Left hindlimb (tissue), 1 donor: ENCODE data around the gene GPR31.
"Not testable (repeated sequence)": the region's sequence is repeated elsewhere in the genome, so short reads cannot be mapped to it uniquely, and the experiment has no call there.

Source experiments
- DNase-seq: peaks from one replicate; pipeline ENCODE4 v3.0.0-alpha.2; 2018

GPR31 gene

DNA sequence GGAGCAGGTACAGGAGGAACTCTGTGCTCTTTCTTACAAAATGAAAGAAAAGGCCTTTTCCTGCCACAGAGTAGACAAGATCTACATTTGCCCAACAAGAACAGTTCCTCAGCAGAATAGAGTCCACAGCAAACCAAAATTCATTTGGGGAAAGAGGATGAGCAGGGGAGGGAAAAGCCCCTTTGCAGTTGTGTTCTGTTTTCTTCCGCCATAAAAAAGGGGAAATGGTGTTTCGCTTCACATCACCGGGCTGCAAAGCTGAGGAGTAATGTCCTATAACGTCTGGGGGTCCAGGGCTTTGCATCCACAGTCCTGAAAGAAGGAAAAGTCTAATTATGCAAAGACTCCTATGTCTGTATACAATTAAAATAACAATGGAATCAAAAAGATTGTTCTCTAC lies at the start of gene GPR31:
GPR31 (minus strand) TSS at position 118 of the 400 bp plus-strand sequence. CDS start 149 bp downstream, outside the sequence.
- DNase-seq: no peak

DNA sequence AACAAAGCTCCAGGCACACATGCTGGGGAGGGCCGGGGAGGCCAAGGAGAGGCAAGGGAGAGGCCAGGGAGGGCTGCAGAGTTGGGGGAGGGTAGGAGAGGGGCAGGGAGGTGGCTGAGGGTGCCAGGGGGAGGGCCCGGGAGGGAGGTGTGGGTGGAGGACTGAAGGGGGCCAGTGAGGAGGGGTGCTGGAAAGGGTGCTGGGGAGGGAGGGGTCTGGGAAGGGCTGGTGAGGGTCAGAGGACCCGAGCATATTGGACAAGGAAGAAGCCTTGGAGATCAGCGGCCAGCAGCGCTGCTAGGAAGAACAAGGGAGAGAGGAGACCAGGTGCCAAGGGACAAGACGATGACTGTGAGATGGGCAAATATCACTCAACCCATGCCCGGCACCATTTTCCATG lies 49.7 kb upstream of the GPR31 start:
- no peak for DNase-seq

GRCh38 chr6:167205316-167205715 lies 47.5 kb upstream of the GPR31 start:
- DNase-seq: not testable (repeated sequence)

- not testable (repeated sequence) for DNase-seq
Measured at GRCh38 chr6:167204059-167204348, 46.2 kb upstream of the GPR31 start.

DNA sequence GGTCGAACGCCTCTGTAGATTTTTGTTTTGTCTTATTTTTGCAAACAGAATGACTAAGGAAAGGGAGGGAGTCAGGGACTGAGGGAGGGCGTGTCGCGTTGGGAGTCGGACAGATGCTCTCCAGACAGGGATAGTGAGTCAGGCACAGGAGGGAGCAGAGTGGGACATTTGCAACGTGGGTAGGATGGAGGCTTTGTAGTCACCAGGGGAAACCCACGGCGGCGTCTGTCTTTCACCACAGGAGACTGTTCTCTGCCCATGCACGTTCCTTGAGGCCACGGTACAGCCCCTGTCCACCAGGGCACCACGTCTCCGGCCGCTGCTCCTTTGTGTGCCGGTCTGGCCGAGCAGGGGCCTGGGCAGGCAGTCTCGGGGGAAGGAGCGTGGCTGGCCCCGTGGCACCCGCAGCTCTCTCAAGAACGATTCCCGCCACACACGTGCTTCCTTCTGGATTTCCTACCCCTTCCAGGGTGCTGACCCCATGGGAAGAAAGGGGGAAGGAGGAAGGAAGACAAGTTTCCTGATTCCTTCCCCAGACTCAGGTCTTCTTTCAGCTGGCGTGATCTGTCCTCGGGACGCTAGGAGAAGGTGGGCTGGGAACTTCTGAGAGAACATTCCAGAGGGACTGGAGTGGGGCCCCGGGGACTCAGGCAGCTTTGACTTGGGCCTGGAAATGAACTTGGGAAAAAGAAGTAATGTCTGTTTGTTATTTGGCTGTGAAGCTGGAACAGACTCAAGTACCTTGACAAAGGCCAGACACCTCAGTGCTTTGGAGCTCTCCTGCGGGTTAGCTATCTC lies 45.7 kb upstream of the GPR31 start:
- not testable (repeated sequence) for DNase-seq

DNA sequence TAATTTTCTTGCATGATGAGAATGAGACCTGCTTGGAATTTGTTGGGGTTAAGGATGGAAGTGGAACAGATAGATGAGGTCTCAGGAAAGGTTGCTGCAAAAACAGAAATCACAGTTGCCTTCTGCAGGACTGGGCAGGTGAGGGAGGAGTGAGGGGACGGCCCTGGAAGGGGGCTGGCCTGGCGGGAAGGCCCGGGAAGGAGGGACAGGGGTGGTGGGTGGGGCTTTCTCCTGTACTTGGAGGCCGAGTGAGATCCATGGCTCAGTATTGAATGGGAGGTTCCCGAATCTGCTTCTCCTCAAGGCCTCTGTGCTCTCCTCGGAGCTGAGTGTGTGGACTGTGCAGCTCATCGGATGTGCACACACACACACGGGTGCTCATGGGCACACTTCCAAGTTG lies 44.8 kb upstream of the GPR31 start:
- DNase-seq: not testable (repeated sequence)

DNA sequence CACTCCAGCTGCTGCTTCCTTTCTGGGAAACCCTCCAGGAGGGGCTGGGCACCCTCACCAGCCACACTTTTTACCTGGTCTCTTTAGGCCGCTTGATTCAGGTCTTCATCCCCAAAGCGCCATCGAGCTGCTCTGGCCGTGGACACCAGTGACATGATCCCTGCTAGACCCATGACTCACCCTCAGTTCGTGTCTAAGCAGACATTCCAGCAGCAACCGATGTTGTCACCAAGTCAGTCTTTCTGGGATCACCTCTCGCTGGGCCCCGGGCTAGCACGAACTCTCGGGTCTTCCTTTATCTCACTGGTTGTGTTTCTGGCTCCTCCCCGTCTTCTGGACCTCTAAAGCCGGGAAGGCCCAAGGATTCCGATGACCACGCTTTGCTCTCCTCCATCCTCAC lies 43.0 kb upstream of the GPR31 start:
- DNase-seq: no peak

DNA sequence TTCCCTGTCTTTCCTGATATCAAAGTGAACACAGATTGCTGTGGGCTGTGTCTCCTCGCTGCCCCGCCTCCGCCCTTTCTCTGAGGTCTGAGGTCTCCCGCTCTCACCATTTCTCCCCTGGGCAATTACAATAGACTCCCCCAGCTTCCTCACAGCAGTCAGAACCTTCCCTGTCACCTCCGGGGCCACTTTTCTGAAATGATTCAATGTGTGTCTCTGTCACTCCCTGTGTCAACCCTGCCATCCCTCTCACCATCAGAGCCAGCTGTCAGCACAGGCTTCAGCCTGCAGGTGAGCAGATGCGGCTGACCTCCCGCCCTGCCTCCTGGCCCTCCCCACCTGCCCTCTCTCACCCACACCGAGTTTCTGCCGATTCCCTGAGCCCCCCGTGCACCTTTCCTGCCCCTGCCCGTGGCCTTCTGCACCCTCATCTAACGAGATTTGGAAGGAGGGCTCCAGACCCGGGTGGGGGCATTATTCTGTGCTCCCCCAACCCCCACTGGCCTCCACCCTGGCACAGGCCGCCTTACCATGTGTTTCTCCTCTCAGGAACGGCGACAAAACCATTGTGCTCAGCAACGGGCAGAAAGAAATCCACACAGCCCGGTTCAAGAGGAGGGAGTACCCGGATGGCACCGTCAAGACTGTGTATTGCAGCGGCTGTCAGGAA lies 38.3 kb upstream of the GPR31 start:
- DNase-seq: not testable (repeated sequence)

- not testable (repeated sequence) for DNase-seq
Measured at GRCh38 chr6:167193515-167194125, 35.8 kb upstream of the GPR31 start.

- DNase-seq: not testable (repeated sequence)
Measured at GRCh38 chr6:167191043-167191583, 33.3 kb upstream of the GPR31 start.

- DNase-seq: not testable (repeated sequence)
Measured at GRCh38 chr6:167187275-167187674, 29.5 kb upstream of the GPR31 start.

DNA sequence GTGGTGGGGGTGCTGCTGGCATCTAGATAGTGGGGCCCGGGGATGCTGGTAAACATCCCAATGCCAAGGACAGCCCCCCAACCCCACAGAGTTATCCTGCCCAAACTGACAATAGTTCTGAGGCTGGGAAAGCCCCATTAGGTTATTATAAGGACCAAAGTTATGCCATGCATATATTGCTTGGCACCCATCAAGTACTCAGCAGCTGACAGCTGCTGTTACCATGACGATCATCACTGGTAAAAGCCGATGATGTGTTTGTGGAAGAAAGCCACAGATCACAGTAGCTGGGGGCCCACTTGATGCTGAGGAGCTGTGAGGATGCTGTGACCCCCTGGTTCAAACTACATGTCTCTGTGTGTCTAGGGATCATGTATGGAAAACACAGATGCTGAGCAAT lies 27.3 kb upstream of the GPR31 start:
- DNase-seq: not testable (repeated sequence)

DNA sequence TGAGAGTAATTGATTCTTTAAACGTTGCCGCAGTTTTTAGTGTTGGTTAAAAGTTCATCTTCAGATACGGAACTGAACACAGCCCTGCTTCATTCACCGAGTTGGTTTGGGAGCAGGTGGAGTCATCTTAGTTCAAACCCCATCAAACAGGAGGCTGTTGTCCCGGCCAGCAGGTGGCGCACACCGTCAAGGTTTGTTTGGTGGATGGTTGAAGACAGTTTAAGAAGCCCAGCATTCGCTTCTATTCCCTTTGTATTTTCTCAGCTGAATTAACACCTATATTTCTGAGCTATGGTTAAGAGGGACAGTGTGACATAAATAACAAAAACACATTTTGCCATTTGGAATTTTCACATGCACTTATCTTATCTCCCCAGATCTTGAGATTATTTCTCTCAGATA lies 25.1 kb upstream of the GPR31 start:
- DNase-seq: not testable (repeated sequence)

GRCh38 chr6:167181351-167181750 lies 23.6 kb upstream of the GPR31 start:
- DNase-seq: not testable (repeated sequence)

DNA sequence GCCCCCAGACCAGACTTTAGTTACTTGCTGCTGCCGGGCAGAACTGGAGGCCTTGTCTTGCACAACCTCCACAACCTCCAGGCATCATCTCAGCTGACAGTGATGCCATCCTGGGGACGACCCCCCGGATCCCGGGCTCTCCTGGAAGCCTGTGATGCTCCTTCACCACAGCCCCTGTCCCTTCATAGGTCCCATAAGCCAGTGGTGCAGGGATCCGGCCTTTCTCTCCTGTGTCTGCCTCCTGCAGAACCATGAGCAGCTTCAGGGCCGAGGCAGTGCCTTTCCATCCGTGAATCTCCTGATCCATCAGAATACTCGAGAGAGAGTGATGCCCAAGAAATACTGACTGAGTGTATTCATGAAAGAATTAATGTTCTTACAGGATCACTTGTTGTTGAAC lies 22.3 kb upstream of the GPR31 start:
- DNase-seq: not testable (repeated sequence)

DNA sequence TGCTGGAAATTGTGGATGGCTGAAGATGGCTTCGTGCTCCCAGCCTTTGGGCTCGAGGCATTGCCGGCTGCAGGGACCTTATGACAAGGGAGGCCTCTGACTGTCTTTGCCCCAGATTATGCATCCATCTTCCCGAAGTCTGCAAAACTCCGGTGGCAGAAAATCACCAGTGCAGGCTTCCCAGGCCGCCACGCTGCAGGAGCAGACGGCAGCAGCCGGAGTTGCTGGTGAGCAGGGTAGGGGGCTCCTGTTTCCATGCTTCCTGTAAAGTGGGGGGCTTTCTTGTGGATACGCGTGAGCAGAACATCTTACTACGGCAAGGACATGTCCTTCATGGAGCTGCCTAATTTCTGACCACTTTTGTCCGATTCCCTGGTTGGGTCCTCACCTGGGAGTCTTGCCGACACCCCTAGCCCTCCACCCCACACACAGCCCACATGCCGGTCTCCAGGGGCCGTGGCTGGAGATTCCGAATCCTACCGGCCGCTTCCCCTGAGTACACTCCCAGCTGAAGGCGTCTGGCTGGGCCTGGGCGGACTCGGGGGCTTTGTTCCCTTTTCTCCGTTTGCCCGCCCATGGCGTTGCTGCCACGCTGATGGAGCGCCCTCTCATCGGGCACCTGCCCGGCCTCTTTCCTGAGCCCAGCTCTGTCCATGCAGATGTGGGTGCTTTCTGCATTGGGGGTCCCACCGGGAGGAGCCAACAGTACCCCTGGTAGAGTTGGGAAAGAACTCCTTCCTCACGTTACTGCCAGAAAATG lies 21.3 kb upstream of the GPR31 start:
- not testable (repeated sequence) for DNase-seq

DNA sequence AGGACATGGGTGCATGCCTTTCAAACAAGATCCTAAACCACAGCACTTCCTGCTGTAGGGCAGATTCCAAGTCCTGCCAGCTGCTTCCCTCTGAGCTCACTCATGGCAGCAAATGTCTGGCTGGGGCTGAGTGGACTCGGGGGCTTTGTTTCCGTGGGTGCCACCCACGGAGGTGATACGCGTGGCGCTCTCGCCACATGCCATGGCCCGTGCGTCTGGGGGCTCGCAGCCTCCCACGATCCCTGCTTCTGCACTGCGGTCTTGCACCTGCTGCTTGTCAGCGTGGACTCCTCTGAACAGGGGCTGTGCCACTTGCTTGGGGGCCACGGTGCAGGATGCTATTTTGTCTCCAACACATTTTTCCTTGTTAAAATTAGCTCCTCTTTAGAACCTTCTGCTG lies 19.5 kb upstream of the GPR31 start:
- DNase-seq: not testable (repeated sequence)

DNA sequence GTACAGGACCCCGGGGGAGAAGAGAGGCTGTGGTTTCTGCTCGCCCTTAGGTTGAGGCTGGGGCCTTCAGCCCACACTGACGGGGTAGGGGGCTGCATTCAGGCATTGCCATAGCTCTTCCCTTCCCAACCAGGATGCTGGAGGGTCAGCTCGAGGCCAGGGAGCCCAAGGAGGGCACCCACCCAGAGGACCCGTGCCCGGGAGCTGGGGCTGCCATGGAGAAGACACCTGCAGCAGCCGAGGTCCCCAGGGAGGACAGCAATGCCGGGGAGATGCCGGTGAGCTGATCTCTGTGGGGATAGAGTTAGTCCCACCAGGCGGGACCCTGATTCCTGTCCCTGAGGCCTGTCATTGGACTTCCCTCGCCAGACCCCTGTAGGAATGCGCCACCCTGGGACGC lies 14.2 kb upstream of the GPR31 start:
- not testable (repeated sequence) for DNase-seq

GRCh38 chr6:167171300-167171699 lies 13.5 kb upstream of the GPR31 start:
- not testable (repeated sequence) for DNase-seq

DNA sequence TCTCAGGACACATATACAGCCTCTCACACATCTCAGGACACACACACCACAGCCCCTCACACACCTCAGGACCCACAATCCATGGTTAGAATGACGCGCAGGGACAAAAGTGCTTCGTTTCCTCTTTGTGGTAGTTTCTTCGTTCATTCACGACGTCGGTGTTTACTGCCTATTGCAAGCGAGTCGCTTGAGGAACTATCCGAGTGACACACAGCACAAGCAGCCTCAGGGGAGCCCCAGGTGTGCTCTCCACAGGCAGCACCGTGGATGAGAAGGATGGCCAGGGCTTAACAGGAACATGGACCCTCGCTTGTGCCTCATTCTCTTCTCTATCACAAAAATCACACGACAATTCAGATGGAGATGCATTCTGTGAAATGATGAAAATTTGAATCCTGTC lies 12.1 kb upstream of the GPR31 start:
- not testable (repeated sequence) for DNase-seq

- DNase-seq: not testable (repeated sequence)
Measured at GRCh38 chr6:167168296-167168695, 10.5 kb upstream of the GPR31 start.

- not testable (repeated sequence) for DNase-seq
Measured at GRCh38 chr6:167167699-167168098, 9.9 kb upstream of the GPR31 start.
